NCI-H1105 treated with DMSO at 0.1 percent for 48 hours (cell line): ENCODE results near the gene SBF2.
A peak's percentile ranks its signal among the peaks of the same experiment; 100 is the strongest.

Experiments used
- DNase-seq: peaks from one replicate; lab custom pipeline; 2025; lab: John Stamatoyannopoulos, UW

The SBF2 gene

GRCh38 chr11:10302359-10302743 lies 8.3 kb upstream of the SBF2 start:
- DNase-seq = peak; percentile 30

DNA sequence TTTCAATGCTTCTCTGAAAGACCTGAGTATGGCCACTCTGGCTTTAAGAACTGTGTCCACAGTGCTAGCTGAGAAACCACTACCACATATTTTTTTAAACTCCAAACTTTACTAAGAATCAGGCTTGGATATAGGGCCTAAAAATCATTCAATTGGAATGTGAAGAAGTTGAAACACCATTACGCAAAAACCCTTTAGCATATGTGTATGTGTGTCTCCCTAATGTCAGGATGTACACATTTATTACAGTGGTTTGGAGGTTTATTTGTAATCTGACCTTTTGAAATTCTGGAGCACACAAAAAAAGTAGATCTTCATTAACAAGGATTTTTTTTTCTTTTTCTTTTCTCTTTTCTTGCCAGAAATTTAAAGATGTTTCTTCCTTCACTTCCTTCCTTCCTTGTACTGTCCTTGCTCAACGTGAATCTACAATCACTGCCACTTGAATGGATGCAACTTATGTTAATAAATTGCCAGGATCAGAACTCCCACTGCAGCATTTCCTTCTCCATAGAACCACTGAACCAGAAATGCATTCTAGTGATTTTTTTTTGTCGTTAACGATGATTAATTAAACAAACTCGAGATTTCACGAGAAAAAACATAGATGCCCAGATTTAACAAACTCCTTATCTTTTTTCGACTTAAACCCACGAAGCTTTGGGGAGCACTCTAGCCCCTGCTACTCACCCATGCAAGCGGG lies 7.8 kb upstream of the SBF2 start:
- no peak for DNase-seq

GRCh38 chr11:10298342-10298741 lies 4.3 kb upstream of the SBF2 start:
- DNase-seq = no peak

DNA sequence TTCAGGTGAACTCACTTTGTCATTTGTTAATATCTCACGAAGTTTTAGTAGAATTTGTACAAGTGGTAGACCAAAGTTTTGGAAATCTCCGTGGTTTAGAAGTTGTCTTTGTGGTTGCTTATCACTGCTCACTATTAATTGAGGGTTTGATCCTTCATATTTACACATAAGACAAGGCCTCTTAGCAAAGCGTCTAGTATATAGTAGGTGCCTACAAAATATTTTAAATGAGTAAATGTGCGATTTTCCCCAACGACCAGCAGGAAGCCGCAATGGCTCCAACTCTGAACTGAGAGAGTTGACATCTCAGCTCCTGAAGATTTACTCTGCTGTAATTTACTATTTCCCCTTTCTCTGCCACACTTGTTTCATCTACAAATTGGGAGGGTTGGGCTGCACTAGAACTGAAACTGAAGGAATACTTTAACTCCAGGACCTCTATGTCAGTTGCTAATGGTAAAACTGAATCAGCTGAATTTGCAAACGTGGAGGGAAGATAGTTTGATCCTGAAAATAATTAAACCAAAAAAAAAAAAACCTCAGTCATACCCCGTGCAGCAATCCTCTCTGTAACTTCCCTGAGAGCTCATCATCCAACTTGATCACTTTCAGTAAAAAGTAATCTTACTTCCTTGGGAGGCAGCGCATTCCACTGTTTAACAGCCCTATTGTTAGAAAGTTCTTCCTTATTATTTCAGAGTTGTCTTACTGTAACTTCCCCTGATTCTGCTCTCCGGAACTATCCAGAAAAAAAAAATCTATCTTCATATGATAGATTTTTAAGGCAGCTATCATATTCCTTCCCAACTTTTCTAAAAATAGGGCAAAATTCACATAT lies 1.3 kb upstream of the SBF2 start:
- DNase-seq = no peak

DNA sequence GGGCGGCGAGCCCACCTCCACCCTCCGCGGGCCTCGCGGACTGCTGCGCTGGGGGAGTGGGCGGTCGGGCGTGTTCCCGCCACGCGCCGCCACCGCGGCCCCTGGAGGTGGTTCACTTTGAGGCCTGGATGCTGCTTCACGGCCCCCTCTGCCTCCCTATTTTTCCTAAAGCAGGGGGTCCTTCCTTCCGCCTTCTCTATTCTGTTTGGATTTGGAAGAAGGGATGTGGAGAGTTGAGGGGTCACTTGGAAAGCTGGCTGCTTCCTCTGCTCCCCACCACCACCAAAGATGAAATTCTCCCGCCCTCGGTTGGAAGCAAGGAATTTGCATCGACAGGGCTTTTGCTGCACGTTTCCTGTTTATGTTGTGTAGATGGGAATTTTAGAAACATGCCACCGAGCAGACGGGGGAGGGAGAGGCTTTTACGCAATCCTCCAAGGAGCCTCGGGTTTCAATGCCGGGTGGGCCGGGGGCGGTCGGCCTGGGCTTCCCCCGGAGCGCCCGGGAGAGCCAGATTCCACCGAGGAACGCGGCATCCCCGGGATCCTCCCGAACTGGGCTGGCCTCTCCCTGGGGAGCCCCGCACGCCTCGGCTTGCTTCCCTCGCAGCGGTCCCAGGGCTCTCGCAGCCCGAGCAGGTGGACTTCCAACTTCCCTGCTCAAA lies 403 bp upstream of the SBF2 start:
- peak; percentile 24 for DNase-seq

- no peak for DNase-seq
These were observed 2.0 kb downstream of the SBF2 start for GRCh38 chr11:10291801-10292638.

GRCh38 chr11:10289765-10290380 lies 4.1 kb downstream of the SBF2 start:
- DNase-seq = no peak

DNA sequence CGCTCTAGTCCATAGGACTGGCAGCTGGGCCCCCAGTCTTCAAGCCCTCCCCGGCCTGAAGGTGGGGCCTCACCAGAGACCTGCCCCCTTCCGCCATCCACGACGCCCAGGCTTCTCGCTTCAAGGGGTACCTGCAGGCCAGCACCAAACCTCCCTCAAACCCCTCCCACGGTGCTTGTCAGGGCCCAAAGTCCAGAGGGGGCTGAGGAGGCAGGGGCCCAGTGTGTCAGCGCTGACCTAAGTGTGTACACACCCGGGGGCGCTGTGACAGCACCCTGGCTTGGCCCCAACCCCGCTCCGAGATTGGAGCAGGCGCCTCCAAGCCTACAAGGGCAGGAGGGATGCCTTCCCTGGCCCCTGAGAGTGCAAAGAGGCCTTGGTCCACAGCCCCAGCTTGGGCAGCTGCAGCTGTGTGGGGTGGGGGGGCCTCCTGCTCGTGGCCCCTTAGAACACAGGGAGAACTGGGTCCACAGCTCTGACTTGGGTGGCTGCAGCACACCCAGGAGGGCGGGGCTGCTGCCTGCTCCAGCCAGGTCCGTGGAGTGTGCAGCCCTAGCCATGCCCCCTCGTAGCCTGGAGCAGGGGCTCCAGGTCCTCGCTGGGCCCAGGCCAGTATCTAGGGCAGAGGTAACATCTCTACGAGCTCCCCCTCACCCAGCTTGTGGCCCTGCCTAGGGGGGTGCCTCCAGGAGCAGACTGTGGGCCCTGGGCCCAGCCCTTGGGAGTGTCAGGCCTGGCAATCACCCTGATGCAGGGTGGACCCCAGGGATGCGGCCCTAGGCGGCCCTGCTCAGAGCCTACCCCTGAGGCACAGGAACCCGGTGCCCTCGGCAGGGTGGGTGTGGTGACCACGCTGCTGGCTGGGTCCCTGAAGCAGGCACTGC lies 4.9 kb downstream of the SBF2 start:
- DNase-seq = no peak

GRCh38 chr11:10287766-10288715 lies 6.0 kb downstream of the SBF2 start:
- no peak for DNase-seq

DNA sequence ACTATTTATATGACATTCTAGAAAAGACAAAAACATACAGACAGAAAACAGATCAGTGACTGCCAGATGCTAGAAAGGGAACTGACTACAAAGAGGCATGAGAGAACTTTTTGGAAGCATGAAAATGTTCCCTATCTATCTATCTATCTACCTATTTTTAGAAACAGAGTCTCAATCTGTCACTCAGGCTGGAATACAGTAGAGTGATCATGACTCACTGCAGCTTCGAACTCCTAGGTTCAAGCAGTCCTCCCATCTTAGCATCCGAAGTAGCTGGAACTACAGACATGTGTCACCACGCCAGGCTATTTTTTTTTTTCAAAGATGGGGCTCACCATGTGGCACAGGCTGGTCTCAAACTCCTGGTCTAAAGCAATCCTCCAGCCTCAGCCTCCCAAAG lies 6.9 kb downstream of the SBF2 start:
- no peak for DNase-seq

GRCh38 chr11:10285148-10285802 lies 8.7 kb downstream of the SBF2 start:
- DNase-seq = no peak

DNA sequence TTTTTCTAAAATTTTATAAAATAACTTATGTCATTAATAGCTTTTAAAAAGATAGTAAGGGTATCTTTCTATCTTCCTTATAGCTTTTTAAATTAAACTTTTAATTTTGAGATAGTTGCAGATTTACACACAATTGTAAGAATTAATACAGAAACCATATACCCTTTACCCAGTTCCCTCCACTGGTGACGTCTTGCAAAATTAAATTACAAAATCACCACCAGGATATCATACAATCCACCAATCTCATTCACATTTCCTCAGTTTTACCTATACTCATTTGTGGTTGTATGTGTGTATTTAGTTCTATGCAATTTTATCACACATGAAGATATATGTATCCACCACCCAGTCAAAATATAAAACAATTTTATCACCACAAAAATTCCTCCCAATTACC lies 10.0 kb downstream of the SBF2 start:
- no peak for DNase-seq

GRCh38 chr11:10282117-10282516 lies 11.9 kb downstream of the SBF2 start:
- DNase-seq = no peak

DNA sequence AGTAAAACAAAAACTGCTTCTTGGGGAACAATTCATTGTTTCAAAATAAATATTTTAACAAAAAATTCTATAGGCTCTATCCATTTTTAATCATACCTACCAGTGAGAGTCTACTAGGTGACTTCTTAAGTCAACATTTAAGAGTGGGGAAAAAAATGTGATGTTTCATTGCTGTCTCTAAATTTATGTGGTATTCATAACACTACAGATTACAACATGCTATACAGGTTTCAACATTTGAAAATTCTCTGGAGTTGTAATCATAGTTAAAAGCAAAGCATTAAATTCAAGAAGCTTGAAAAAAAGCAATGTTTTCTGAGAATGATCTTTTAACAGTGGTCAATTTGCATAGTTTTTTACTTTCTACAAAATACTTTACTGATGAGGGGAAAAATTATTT lies 18.3 kb downstream of the SBF2 start:
- DNase-seq = no peak

- no peak for DNase-seq
These were observed 19.3 kb downstream of the SBF2 start for GRCh38 chr11:10274726-10275125.

DNA sequence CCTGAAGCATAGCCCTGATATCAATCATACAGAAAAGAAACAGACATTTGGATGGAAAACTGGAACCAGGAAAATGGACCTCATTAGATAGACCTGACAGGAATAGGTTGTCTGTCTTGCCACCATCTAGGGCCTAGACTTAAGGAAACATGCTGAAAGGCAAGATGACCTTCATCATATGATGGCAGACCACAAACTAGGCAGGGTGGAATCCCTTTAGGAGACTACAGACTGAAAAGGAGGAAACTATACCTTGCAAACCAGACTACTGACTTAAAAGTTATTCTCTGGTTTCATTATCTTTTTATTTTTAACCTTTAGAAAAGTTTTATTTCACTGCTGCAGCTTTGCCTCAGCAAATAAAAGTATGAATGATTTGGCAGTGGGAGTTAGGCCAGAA lies 20.3 kb downstream of the SBF2 start:
- DNase-seq = no peak

DNA sequence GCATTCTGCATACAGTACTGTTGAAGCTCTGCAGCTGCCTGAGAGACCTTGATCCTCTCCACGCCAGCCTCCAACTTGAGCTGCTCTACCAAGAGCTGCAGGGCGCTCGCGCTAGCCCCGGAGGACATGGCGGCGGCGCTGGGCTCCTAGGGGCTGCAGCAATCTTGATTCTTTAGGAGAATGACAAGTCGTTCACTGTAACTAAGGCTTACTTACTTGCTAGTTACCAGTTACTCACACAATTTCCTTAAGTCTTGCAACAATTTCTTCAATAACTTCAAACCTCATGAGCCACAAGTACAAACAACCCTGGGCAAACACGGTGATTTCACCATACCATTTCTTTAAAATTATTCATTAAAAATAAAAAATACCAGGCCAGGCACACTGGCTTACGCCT lies 21.9 kb downstream of the SBF2 start:
- DNase-seq = no peak

GRCh38 chr11:10268746-10269488 lies 25.1 kb downstream of the SBF2 start:
- DNase-seq = no peak
